HG02759 (cell line): ENCODE measurements around the gene RIIAD1.
A peak's percentile ranks its signal among the peaks of the same experiment; 100 is the strongest.
"Not testable (repeated sequence)": the region's sequence is repeated elsewhere in the genome, so short reads cannot be mapped to it uniquely, and the experiment has no call there.

Experiments used
- ATAC-seq: cut with Tn5 transposase; IDR thresholded peaks from one replicate; pipeline ENCODE4 v1.9.1; 2021; ENCODE audit warnings: mild to moderate bottlenecking, moderate library complexity; ENCODE audit not compliant: unreplicated experiment

The RIIAD1 gene

GRCh38 chr1:151729966-151730291 lies 8.6 kb downstream of the RIIAD1 start:
- ATAC-seq = no peak

DNA sequence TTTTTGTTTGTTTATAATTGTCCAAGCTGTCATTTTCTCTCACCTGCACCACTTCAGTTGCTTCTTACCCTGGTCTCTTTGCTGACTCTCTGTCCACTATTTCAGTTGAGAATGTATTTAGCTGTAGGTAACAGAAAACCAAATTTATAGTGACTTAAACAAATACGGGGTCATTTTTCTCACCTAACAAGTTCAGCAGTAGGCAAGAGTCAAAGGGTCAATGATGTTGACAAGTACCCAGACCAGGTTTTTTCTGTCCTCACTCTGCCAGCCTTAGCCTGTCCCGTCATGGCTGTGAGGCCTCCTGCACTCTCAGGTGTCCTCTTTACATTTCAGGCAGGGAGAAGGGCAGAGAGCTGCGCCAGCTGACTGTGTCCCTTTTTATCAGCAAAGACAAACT lies 11.8 kb downstream of the RIIAD1 start:
- ATAC-seq = no peak

- not testable (repeated sequence) for ATAC-seq
Measured at GRCh38 chr1:151733995-151734394, 12.7 kb downstream of the RIIAD1 start.

DNA sequence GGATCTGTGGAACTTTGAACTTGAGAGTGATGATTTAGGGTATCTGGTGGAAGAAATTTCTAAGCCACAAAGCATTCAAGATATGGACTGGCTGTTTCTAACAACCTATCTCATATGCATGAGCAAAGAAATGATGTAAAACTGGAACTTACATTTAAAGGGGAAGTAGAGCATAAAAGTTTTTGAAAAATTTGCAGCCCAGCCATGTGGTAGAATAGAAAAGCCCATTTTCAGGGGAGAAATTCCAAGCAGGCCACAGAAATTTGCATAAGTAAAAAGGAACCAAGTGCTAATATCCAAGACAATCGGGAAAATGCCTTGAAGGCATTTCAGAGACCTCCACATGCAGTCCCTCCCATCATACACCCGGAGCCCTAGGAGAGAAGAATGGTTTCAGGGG lies 15.7 kb downstream of the RIIAD1 start:
- no peak for ATAC-seq

- no peak for ATAC-seq
Measured at GRCh38 chr1:151737479-151737878, 16.2 kb downstream of the RIIAD1 start.

- no peak for ATAC-seq
Measured at GRCh38 chr1:151739590-151740355, 18.5 kb downstream of the RIIAD1 start.

GRCh38 chr1:151741516-151741915 lies 20.2 kb downstream of the RIIAD1 start:
- ATAC-seq = no peak

GRCh38 chr1:151756291-151756690 lies 35.0 kb downstream of the RIIAD1 start:
- no peak for ATAC-seq

GRCh38 chr1:151759241-151759640 lies 37.9 kb downstream of the RIIAD1 start:
- ATAC-seq = no peak

DNA sequence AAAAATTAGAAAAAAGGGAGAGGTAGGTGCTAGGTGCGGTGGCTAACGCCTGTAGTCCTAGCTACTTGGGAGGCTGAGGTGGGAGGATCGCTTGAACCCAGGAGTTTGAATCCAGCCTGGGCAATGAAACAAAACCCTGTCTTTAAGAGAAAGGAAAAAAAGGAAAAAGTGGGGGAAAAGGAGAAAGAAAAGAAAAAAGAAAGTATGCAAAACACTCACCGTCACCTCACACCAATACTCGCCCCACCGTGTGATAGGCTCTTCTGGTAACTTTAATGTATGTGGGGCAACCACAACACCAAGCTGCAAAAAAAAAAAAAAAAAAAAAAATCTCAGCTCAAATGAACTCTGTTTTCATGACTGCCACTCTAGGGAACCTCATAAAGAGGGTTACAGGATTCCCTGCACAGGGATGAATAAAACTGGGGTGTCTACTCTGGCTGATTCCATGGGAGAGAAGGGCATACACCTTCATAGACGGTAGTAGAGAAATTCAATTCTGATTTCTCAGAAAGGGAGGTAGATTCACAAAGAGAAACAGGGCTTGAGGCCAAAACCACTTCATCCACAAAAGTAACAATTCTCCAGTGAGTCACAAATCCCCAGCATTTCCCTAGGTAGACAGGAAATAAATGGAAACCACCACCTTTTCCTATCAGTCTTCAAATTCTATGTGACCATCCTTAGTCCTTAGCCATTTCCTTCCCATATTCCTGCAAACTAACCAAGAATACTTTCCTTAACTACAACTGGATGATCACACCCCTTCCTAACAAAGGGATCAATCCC lies 39.5 kb downstream of the RIIAD1 start:
- ATAC-seq = no peak

DNA sequence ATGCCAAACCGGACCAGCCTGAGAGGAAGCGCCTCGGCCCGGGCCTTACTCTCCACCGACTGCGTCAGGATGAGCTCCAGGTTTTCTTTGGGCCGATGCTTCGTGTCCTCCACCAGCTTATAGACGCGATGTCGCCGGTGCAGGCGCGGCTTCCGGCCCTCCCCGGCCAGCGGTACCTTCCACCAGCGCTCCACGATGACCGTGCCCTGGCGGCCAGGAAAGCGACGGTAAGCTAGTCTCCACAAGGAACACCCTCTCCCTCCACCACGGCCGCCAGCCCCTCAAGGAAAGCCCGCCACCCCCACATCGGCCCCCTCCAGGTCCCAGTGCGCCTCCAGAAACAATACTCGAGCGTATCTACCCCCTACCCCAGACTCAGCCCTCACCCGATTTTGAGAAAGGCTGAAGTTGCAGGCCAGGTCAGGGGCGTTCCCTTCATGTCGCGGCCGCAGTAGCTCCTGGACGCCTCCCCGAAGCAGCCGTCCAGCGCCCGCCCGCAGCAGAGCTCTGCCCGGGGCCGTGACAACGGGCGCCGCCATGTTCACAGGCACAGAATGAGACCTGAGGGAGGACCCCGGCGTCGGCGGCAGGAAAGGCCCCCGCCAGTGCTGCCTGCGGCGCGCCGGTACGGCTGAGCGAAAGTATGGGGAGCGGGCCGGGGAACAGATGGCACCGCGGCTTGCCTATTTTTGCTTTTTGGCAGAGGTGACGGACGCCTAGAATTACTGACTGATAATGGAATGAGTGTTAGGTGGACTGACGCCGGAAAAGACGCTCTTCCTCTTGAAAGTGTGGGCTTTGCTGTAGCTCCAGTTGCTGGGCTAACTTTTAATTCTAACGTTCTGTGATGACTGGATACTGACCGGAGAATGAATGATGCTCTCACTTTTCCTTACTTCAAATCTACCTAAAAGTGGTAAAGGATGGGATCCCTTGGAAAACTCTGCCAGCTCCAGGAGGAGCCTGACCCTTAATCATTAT lies 41.9 kb downstream of the RIIAD1 start, which contains the start of gene MRPL9:
Gene MRPL9 (minus strand): TSS at position 556 of the 981 bp plus-strand sequence. CDS start 17 bp downstream, at position 539.
- peak; percentile 98 for ATAC-seq

GRCh38 chr1:151763990-151764389 lies 42.7 kb downstream of the RIIAD1 start:
- ATAC-seq = no peak

DNA sequence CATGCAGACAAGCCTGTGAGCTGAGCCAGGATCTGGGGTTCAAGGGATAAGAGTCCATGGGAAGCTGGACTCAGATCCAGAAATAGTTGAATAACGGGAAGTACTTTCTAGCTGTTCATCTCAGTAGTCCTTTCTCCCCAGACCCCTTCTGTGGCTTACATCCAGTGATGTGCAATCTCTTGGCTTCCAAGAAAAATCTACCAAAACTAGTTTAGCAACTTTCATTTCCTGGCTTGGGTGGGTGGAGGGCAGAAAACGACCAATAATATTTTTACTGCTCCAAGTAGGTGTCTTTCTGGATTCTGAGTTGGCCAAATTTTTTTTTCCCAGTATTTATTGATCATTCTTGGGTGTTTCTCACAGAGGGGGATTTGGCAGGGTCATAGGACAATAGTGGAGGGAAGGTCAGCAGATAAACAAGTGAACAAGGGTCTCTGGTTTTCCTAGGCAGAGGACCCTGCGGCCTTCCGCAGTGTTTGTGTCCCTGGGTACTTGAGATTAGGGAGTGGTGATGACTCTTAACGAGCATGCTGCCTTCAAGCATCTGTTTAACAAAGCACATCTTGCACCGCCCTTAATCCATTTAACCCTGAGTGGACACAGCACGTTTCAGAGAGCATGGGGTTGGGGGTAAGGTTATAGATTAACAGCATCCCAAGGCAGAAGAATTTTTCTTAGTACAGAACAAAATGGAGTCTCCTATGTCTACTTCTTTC lies 47.2 kb downstream of the RIIAD1 start:
- not testable (repeated sequence) for ATAC-seq

GRCh38 chr1:151769270-151769669 lies 47.9 kb downstream of the RIIAD1 start:
- not testable (repeated sequence) for ATAC-seq

- ATAC-seq = no peak
Measured at GRCh38 chr1:151773702-151774101, 52.4 kb downstream of the RIIAD1 start.

- ATAC-seq = no peak
Measured at GRCh38 chr1:151774256-151774922, 53.1 kb downstream of the RIIAD1 start.

- no peak for ATAC-seq
Measured at GRCh38 chr1:151775894-151776664, 54.8 kb downstream of the RIIAD1 start.

GRCh38 chr1:151776665-151777062 lies 55.3 kb downstream of the RIIAD1 start:
- no peak for ATAC-seq

DNA sequence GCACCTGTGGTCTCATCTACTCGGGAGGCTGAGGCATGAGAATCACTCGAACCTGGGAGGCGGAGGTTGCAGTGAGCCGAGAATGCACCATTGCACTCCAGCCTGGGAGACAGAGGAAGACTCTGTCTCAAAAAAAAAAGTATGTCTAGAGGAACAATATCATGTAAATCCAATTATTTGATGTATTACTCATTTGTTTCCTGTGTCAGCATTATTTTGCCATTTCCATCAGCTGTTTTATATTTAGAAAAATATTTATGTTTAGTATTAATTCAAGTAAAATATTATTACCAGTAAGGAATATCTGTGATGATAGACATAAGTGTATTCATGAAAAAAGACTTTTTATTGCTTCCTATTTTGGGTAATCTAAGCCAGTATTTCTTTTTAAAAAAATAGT lies 56.0 kb downstream of the RIIAD1 start:
- ATAC-seq = no peak
